Measurements from ENCODE around the gene AIMP1.

Gene AIMP1

GRCh38 chr4:106315968-106316772 lies at the start of gene AIMP1, which contains the start of gene TBCK:
Gene AIMP1 (plus strand): TSS chr4:106316550. CDS start chr4:106325010, 8,460 bp downstream.
Gene TBCK (minus strand): TSS chr4:106316209. CDS start chr4:106308960, 7,249 bp downstream.
- peak; percentile 81 for DNase-seq (ENCODE audit: low spot score)

GRCh38 chr4:106268786-106269185 lies 47.6 kb upstream of the AIMP1 start:
- DNase-seq (ENCODE audit: low spot score) = no peak

GRCh38 chr4:106269711-106270110 lies 46.6 kb upstream of the AIMP1 start:
- DNase-seq (ENCODE audit: low spot score) = no peak

- no peak for DNase-seq (ENCODE audit: low spot score)
Observed at GRCh38 chr4:106270736-106271135, 45.6 kb upstream of the AIMP1 start.

- DNase-seq (ENCODE audit: low spot score) = no peak
Observed at GRCh38 chr4:106273831-106274230, 42.5 kb upstream of the AIMP1 start.

GRCh38 chr4:106277140-106277675 lies 39.1 kb upstream of the AIMP1 start:
- no peak for DNase-seq (ENCODE audit: low spot score)

- no peak for DNase-seq (ENCODE audit: low spot score)
Observed at GRCh38 chr4:106284227-106284626, 32.1 kb upstream of the AIMP1 start.

GRCh38 chr4:106286611-106287010 lies 29.7 kb upstream of the AIMP1 start:
- DNase-seq (ENCODE audit: low spot score) = no peak

- no peak for DNase-seq (ENCODE audit: low spot score)
Observed at GRCh38 chr4:106287353-106287969, 28.9 kb upstream of the AIMP1 start.

GRCh38 chr4:106289737-106290136 lies 26.6 kb upstream of the AIMP1 start:
- DNase-seq (ENCODE audit: low spot score) = no peak

GRCh38 chr4:106291678-106292077 lies 24.7 kb upstream of the AIMP1 start:
- no peak for DNase-seq (ENCODE audit: low spot score)

GRCh38 chr4:106294062-106294461 lies 22.3 kb upstream of the AIMP1 start:
- DNase-seq (ENCODE audit: low spot score) = no peak

GRCh38 chr4:106297245-106298035 lies 18.9 kb upstream of the AIMP1 start:
- no peak for DNase-seq (ENCODE audit: low spot score)

- DNase-seq (ENCODE audit: low spot score) = no peak
Observed at GRCh38 chr4:106299977-106300376, 16.4 kb upstream of the AIMP1 start.

- no peak for DNase-seq (ENCODE audit: low spot score)
Observed at GRCh38 chr4:106301393-106302061, 14.8 kb upstream of the AIMP1 start.

GRCh38 chr4:106302062-106302438 lies 14.3 kb upstream of the AIMP1 start:
- no peak for DNase-seq (ENCODE audit: low spot score)

- no peak for DNase-seq (ENCODE audit: low spot score)
Observed at GRCh38 chr4:106303548-106304281, 12.6 kb upstream of the AIMP1 start.

GRCh38 chr4:106304632-106305031 lies 11.7 kb upstream of the AIMP1 start:
- DNase-seq (ENCODE audit: low spot score) = no peak

GRCh38 chr4:106305435-106306055 lies 10.8 kb upstream of the AIMP1 start:
- no peak for DNase-seq (ENCODE audit: low spot score)

- DNase-seq (ENCODE audit: low spot score) = no peak
Observed at GRCh38 chr4:106306561-106306960, 9.8 kb upstream of the AIMP1 start.

GRCh38 chr4:106312377-106312776 lies 4.0 kb upstream of the AIMP1 start:
- DNase-seq (ENCODE audit: low spot score) = no peak

All from iPS-NIHi11 (cell line).